Endothelial cell of umbilical vein (primary cell): ENCODE measurements around the gene SART3. TPM values are rescaled to one million over a fixed set of nuclear protein-coding genes. Genes with fewer than 3 reads are reported as not detected.

Experiments
- BruUV-seq: library from RNA; stranded (reverse); fragments of 400-500 nt; replicated peaks from 2 replicates; lab custom pipeline; 2021; lab: Mats Ljungman, UMichigan
- CTCF ChIA-PET: fragments of 300-600, 350-600 bp; sonication (Branson Sonifier 250); formaldehyde crosslinking; loops from one replicate; lab custom pipeline; 2021; ENCODE audit warnings: antibody characterized with exemption, inconsistent platforms; lab: Charles Lee
- POLR2A ChIA-PET: fragments of 300-600, 350-600 bp; sonication (Branson Sonifier 250); formaldehyde crosslinking; loops from one replicate; lab custom pipeline; 2021; ENCODE audit warnings: antibody characterized with exemption, inconsistent platforms; lab: Charles Lee
- DNase-seq: peaks from one replicate; pipeline ENCODE4 v3.0.0-alpha.2; 2011; ENCODE audit warnings: low read depth, low spot score
- FAIRE-seq: peaks from 2 replicates; lab custom pipeline; 2011; peaks lifted over from hg19 to GRCh38; lab: Jason Lieb, UNC
- H2AFZ ChIP-seq: 2 replicates; pipeline ENCODE4 v1.6.0; 2012; ENCODE audit warnings: low read depth, low read length, control low read depth, inconsistent platforms
- H3K27ac ChIP-seq: 2 replicates; pipeline ENCODE4 v1.5.1; 2011; ENCODE audit warnings: low read depth, mild to moderate bottlenecking, control low read depth, low read length, moderate library complexity; ENCODE audit not compliant: insufficient read depth
- H3K27me3 ChIP-seq, 2 experiments: 2 replicates each; pipeline versions ENCODE4 v1.6.0 to v1.6.1; 2011; ENCODE audit warnings: low read length in 2 of 2, mixed read lengths in 1 of 2; ENCODE audit not compliant: control insufficient read depth in 2 of 2, insufficient read depth in 2 of 2
- H3K36me3 ChIP-seq, 2 experiments: 2 replicates in 1 of 2; 3 replicates in 1 of 2; pipeline ENCODE4 v1.5.1; 2011; ENCODE audit warnings: low read length in 2 of 2, mild to moderate bottlenecking in 1 of 2, moderate library complexity in 1 of 2; ENCODE audit not compliant: control insufficient read depth in 2 of 2, insufficient read depth in 2 of 2; ENCODE audit errors: extremely low read depth in 1 of 2
- H3K4me1 ChIP-seq: 3 replicates; pipeline ENCODE4 v1.5.1; 2011; ENCODE audit warnings: mild to moderate bottlenecking, low read length; ENCODE audit not compliant: control insufficient read depth, insufficient read depth; ENCODE audit errors: extremely low read depth
- H3K4me2 ChIP-seq: 2 replicates; pipeline ENCODE4 v1.6.1; 2011; ENCODE audit warnings: low read length, control low read depth, mixed read lengths; ENCODE audit not compliant: insufficient read depth
- H3K4me3 ChIP-seq, 3 experiments: fragments of 200-600 bp in 1 of 3; sonication (generic), shearing (Covaris generic) in 1 of 3; replicated peaks in 1 of 3; 2 replicates each; pipeline ENCODE4 v1.5.1; 2011 to 2016; ENCODE audit warnings: control low read depth in 3 of 3, low read length in 3 of 3, mild to moderate bottlenecking in 2 of 3, inconsistent platforms in 1 of 3, low read depth in 1 of 3, moderate library complexity in 1 of 3; ENCODE audit not compliant: insufficient read depth in 1 of 3
- H3K79me2 ChIP-seq: 2 replicates; pipeline ENCODE4 v1.6.0; 2012; ENCODE audit warnings: low read length, inconsistent platforms; ENCODE audit not compliant: control insufficient read depth, insufficient read depth
- H3K9ac ChIP-seq: replicated peaks from 2 replicates; pipeline ENCODE3; 2011; ENCODE audit warnings: low read length, control low read depth; ENCODE audit not compliant: insufficient read depth; ENCODE audit errors: extremely low read depth
- H3K9me1 ChIP-seq: replicated peaks from 3 replicates; pipeline ENCODE4 v1.6.0; 2011; ENCODE audit warnings: mild to moderate bottlenecking, low read length; ENCODE audit not compliant: control insufficient read depth, insufficient read depth; ENCODE audit errors: extremely low read depth
- H3K9me3 ChIP-seq: replicated peaks from 2 replicates; pipeline ENCODE4 v1.5.1; 2012; ENCODE audit warnings: low read length, inconsistent platforms; ENCODE audit not compliant: control insufficient read depth, insufficient read depth
- H4K20me1 ChIP-seq: replicated peaks from 2 replicates; pipeline ENCODE3; 2011; ENCODE audit warnings: mild to moderate bottlenecking, low read length; ENCODE audit not compliant: control insufficient read depth, insufficient read depth; ENCODE audit errors: extremely low read depth
- CTCF ChIP-seq, 2 donors: IDR thresholded peaks; 1 replicate in 1 of 2; 2 replicates in 1 of 2; pipeline ENCODE4 v1.5.1; 2011; ENCODE audit warnings: low read length in 2 of 2, mild to moderate bottlenecking in 2 of 2, moderate library complexity in 2 of 2, control low read depth in 1 of 2, inconsistent platforms in 1 of 2, low read depth in 1 of 2; ENCODE audit not compliant: insufficient read depth in 1 of 2; ENCODE audit errors: extremely low read depth in 1 of 2
- FOS ChIP-seq: IDR thresholded peaks from 2 replicates; pipeline ENCODE4 v1.6.1; 2011; ENCODE audit warnings: mild to moderate bottlenecking, low read length, moderate library complexity, borderline replicate concordance; ENCODE audit not compliant: insufficient read depth
- JUN ChIP-seq: IDR thresholded peaks from 2 replicates; pipeline ENCODE4 v1.6.1; 2011; ENCODE audit warnings: borderline replicate concordance, low read depth; ENCODE audit not compliant: insufficient read length, insufficient read depth
- POLR2A ChIP-seq: IDR thresholded peaks from 2 replicates; pipeline ENCODE4 v1.6.1; 2012; ENCODE audit warnings: low read depth, mild to moderate bottlenecking, control low read depth, low read length
- dilution Hi-C: fragments of 300-500 bp; cut with MboI; formaldehyde crosslinking; loops from one replicate; pipeline ENCODE4 v1.15.0; 2019; ENCODE audit warnings: low sequenced_read_pairs; ENCODE audit not compliant: extremely low pct_ligation_motif_present
- intact Hi-C: fragments of 100-400 bp; cut with micrococcal nuclease; formaldehyde crosslinking; loops from one replicate; pipeline ENCODE4 v1.10.0; 2022
- polyA plus RNA-seq, 4 experiments: library from polyadenylated mRNA; depleted of rRNA in 3 of 4; stranded (reverse) in 3 of 4; unstranded in 1 of 4; fragments of >200 nt; gene quantifications; 2 replicates each; pipeline versions ENCODE4 v1.2.1 to v1.2.3, GENCODE V29; 2011 to 2012; ENCODE audit warnings: missing spikeins in 1 of 4
- total RNA-seq: library from RNA; stranded (reverse); gene quantifications from 2 replicates; pipeline ENCODE4 v1.2.3, GENCODE V29; 2021

Gene SART3
- total and polyA plus RNA-seq, 2 donors (not counting 3 experiments of a cell fraction or from before 2014, with no cell fraction given), result 13.9 to 50.7 TPM

DNA sequence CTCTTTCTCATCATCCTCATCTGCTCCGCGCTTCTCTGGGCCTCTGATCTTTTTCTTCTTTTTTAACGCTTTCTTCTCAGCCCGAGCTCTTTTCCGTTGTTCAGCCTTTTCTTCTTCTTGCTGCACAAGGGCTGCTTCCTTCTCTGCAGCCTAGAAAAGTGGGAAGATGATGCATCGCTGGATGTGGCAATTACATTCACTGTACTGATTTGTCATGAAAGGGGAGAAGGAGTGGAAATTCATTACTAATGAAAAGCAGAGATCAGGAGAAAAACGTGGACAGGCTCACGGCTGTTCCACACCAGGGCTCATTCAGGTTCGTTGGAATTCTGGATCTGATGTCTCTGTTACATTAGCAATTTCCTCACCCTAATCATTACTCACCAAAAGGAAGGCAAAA is 30.8 kb downstream of the SART3 start:
- no TSS peak for BruUV-seq
- no peak overlapping the region for H3K9ac ChIP-seq
- peaks cover 28 to 51% of the 10 kb centered on the region in 2 experiments for H3K36me3 ChIP-seq
- no peaks in the 10 kb centered on the region for H3K9me1 ChIP-seq
- H3K27ac ChIP-seq, result no peak overlapping the region
- ChIA-PET POLR2A (no interaction called here), CTCF (no interaction called here)
- H4K20me1 ChIP-seq, result no peaks in the 10 kb centered on the region
- H3K4me2 ChIP-seq, result no peak overlapping the region
- no peaks in the 10 kb centered on the region for H3K9me3 ChIP-seq
- intact Hi-C loops, result no loop called here
- dilution Hi-C loops, result no loop called here
- TF ChIP-seq CTCF (IDR thresholded peaks at IDR 0.05; ENCODE audit: extremely low read depth in 1 of 2, insufficient read depth in 1 of 2, low read depth in 1 of 2, low read length in 2 of 2), result no peak
- no peak for TF ChIP-seq JUN
- no peak for TF ChIP-seq FOS
- H3K4me3 ChIP-seq, result no peak overlapping the region
- H3K27me3 ChIP-seq, result no peaks in the 10 kb centered on the region
- no peak overlapping the region for H2AFZ ChIP-seq
- H3K4me1 ChIP-seq, result no peaks in the 10 kb centered on the region
- DNase-seq (no peak), FAIRE-seq (no peak)
- no peaks in the 10 kb centered on the region for H3K79me2 ChIP-seq

DNA sequence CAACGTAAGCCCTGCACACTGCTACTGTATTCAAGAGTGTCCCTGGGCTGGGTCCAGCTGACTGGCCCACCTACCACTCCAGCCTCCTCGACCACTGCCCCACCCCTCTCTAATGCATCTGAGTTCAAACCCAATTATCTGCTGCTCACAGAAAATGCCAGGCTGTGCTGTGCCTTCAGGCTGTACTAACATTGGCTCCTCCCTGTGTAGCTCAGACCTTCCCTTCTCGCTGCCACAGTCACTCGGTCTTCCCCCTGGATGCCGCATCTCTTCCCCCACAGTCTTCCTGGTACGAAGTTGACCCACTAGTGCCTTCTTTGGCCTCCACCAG is 33.8 kb downstream of the SART3 start:
- peaks cover 31 to 70% of the 10 kb centered on the region in 2 experiments for H3K36me3 ChIP-seq
- no peaks in the 10 kb centered on the region for H3K27me3 ChIP-seq
- ChIA-PET CTCF (no interaction called here), POLR2A (interaction anchor here (0.5 kb wide), 1 partner anchor 344 kb away, joined by 5 read pairs; no protein-coding TSS in a partner anchor)
- no peaks in the 10 kb centered on the region for H4K20me1 ChIP-seq
- no peak overlapping the region for H2AFZ ChIP-seq
- DNase-seq (no peak), FAIRE-seq (no peak)
- H3K79me2 ChIP-seq, result no peaks in the 10 kb centered on the region
- H3K4me1 ChIP-seq, result no peaks in the 10 kb centered on the region
- H3K4me2 ChIP-seq, result no peak overlapping the region
- no peaks in the 10 kb centered on the region for H3K9me3 ChIP-seq
- no peak overlapping the region for H3K4me3 ChIP-seq
- H3K27ac ChIP-seq, result no peak overlapping the region
- TF ChIP-seq POLR2A, result no peak
- TF ChIP-seq FOS, result no peak
- no peaks in the 10 kb centered on the region for H3K9me1 ChIP-seq
- intact Hi-C loops (no loop called here), dilution Hi-C loops (no loop called here)
- no peak overlapping the region for H3K9ac ChIP-seq
- BruUV-seq, result no TSS peak
